ENCODE measurements around the gene DNAJC4. TPM values are rescaled to one million over a fixed set of nuclear protein-coding genes. Genes with fewer than 3 reads are reported as not detected.
"Not testable (repeated sequence)": the region's sequence is repeated elsewhere in the genome, so short reads cannot be mapped to it uniquely, and the experiment has no call there.

DNAJC4 gene
- total and polyA plus RNA-seq, 7 donors = 25.7 to 68.1 (median 29.6) TPM

- 70 to 85% methylated on average over 8 of the region's 8 CpGs for WGBS, 2 donors
- peak overlapping the region in 3 of 4 donors; percentile 93 to 99 (median 96) for H3K27ac ChIP-seq
- no peaks in the 10 kb centered on the region for H3K9me3 ChIP-seq
- intact Hi-C loops (cut with DNase I) = no loop called here
- peaks cover 0 to 21% (median 4%) of the 10 kb centered on the region in 4 donors for H3K36me3 ChIP-seq
- DNase-seq = no peak
- H3K4me3 ChIP-seq = no peak overlapping the region
- H3K27me3 ChIP-seq = no peaks in the 10 kb centered on the region
- TF ChIP-seq POLR2A (IDR thresholded peaks at IDR 0.05) (no peak), POLR2AphosphoS5 (IDR thresholded peaks at IDR 0.05) (no peak), EP300 (IDR thresholded peaks at IDR 0.05) (no peak)
- TF ChIP-seq, protein P1, sequence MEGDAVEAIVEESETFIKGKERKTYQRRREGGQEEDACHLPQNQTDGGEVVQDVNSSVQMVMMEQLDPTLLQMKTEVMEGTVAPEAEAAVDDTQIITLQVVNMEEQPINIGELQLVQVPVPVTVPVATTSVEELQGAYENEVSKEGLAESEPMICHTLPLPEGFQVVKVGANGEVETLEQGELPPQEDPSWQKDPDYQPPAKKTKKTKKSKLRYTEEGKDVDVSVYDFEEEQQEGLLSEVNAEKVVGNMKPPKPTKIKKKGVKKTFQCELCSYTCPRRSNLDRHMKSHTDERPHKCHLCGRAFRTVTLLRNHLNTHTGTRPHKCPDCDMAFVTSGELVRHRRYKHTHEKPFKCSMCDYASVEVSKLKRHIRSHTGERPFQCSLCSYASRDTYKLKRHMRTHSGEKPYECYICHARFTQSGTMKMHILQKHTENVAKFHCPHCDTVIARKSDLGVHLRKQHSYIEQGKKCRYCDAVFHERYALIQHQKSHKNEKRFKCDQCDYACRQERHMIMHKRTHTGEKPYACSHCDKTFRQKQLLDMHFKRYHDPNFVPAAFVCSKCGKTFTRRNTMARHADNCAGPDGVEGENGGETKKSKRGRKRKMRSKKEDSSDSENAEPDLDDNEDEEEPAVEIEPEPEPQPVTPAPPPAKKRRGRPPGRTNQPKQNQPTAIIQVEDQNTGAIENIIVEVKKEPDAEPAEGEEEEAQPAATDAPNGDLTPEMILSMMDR (IDR thresholded peaks at IDR 0.05) = no peak
- peaks cover 0 to 67% (median 44%) of the 10 kb centered on the region in 4 donors for H3K4me1 ChIP-seq
These were observed 13.0 kb downstream of the DNAJC4 start for GRCh38 chr11:64243236-64243854.

DNA sequence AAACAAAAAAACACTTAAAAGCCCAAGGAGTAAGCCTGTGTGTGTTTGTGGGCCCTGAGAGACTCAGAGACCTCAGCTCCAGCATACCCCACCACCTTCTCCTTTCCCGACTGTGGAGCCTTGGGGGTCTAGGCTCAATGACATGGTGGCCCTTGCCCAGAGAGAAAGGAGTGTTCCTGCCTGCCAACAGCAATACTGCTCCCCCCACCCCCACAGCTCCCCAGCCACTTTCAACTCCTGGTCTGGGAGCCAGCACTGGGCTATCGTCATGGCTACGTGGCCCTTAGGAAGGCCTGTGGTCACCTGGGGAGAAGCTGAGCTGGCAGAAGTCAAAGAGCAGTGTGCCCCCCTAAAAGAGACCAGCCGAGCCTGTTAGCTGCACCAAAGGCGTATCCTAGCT, 13.8 kb downstream of the DNAJC4 start:
- Histone ChIP-seq H3K36me3 (peaks cover 0 to 13% (median 4%) of the 10 kb centered on the region in 4 donors), H3K4me1 (peaks cover 0 to 67% (median 44%) of the 10 kb centered on the region in 4 donors), H3K4me3 (no peak overlapping the region), H3K27ac (peak overlapping the region in 1 of 4 donors; percentile 96), H3K27me3 (no peaks in the 10 kb centered on the region), H3K9me3 (no peaks in the 10 kb centered on the region)
- no peak for DNase-seq
- intact Hi-C loops (cut with DNase I) = no loop called here
- WGBS, 2 donors = 48 to 65% methylated on average over 5 of the region's 5 CpGs
- TF ChIP-seq POLR2AphosphoS5 (IDR thresholded peaks at IDR 0.05) (no peak), EP300 (IDR thresholded peaks at IDR 0.05) (no peak), POLR2A (IDR thresholded peaks at IDR 0.05) (no peak)
- TF ChIP-seq, protein P1 (IDR thresholded peaks at IDR 0.05) = no peak

- TF ChIP-seq POLR2AphosphoS5 (IDR thresholded peaks at IDR 0.05) = no peak
- TF ChIP-seq EP300 (IDR thresholded peaks at IDR 0.05) = no peak
- H3K4me3 ChIP-seq = peak overlapping the region; percentile 53 to 64 (median 56)
- intact Hi-C loops (cut with DNase I) = loop anchor here (5.0 kb wide), 1 partner anchor 57 kb away; the partner anchor contains the start of gene CATSPERZ
- 15 to 50% methylated on average over 6 of the region's 6 CpGs for WGBS, 2 donors
- H3K27me3 ChIP-seq = no peaks in the 10 kb centered on the region
- DNase-seq = no peak
- peaks cover 0 to 9% (median 4%) of the 10 kb centered on the region in 4 donors for H3K36me3 ChIP-seq
- peaks cover 0 to 63% (median 42%) of the 10 kb centered on the region in 4 donors for H3K4me1 ChIP-seq
- no peaks in the 10 kb centered on the region for H3K9me3 ChIP-seq
- H3K27ac ChIP-seq = peak overlapping the region; percentile 83 to 96 (median 90)
These were observed 14.6 kb downstream of the DNAJC4 start for GRCh38 chr11:64244966-64245365.

DNA sequence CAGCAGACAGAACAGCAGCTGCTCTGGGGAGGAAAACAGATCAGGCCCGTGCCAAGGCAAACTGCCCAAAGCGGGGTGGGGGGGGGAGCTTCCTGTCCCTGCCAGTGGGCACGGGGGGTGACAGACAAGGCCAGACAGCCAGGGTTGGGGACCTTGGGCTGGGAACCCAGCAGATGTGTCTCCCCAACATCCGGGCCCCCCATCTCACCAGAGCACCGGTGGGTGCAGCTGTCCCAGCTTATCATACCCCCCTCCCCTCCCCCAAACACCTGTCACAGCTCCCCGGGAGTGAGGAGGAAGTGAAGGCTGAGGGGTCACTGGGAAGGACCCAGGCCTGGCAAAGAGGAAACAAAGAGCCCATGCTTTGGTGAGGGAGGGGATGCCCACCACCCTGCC, 15.1 kb downstream of the DNAJC4 start:
- Histone ChIP-seq H3K27me3 (no peaks in the 10 kb centered on the region), H3K27ac (peak overlapping the region; percentile 83 to 96 (median 90)), H3K4me3 (peak overlapping the region; percentile 53 to 64 (median 56)), H3K9me3 (no peaks in the 10 kb centered on the region), H3K4me1 (peaks cover 0 to 62% (median 38%) of the 10 kb centered on the region in 4 donors), H3K36me3 (peaks cover 0 to 9% (median 4%) of the 10 kb centered on the region in 4 donors)
- DNase-seq = peak; percentile 84
- intact Hi-C loops (cut with DNase I) = loop anchor here (5.0 kb wide), 1 partner anchor 57 kb away; the partner anchor contains the start of gene CATSPERZ
- 1 to 2% methylated on average over 6 of the region's 6 CpGs for WGBS, 2 donors
- TF ChIP-seq POLR2AphosphoS5 (IDR thresholded peaks at IDR 0.05) (no peak), POLR2A (IDR thresholded peaks at IDR 0.05) (no peak), EP300 (IDR thresholded peaks at IDR 0.05) (no peak)
- TF ChIP-seq, protein P1 (IDR thresholded peaks at IDR 0.05) = no peak

DNA sequence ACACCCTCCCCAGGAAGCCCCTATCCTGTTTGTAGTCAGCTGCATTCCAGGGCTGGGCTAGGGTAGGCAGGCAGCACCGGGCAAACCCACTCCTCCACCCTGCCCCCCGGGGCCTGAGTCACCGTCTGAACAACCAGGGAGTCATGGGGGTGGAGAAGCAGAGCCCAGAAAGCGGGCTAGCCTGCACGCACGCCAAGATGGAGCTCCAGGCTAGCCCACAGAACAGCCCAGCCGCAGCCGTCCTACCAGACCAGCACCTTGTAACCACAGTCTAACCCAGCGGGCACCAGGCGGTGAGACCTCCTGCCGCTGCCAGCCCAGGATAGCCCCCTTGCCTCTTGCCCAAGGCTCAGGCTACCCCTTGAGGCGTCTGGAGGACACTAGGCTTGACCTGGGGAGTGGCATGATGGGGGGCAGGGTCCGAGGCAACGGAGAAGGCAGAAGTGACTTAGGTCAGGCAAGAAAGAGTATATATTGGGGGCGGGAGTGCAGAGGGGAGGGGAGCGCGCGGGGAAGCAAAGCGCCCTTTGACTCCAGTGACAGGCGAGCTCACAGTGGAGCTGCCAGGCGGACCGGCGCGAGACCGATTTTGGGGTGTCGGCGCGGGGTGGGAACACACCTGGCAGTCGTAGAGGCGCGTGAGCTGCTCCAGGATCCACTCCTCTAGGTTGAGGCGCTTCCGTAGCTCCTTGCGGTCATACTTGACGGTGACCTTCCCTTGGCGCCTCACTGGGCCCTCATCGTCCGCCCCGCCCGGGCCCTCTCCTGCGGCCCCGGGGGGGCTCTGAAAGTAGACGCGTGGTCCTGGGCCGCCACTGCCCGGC, 15.7 kb downstream of the DNAJC4 start:
- Histone ChIP-seq H3K27me3 (no peaks in the 10 kb centered on the region), H3K4me3 (peak overlapping the region; percentile 53 to 64 (median 56)), H3K36me3 (peaks cover 0 to 9% (median 4%) of the 10 kb centered on the region in 4 donors), H3K9me3 (no peaks in the 10 kb centered on the region), H3K27ac (peak overlapping the region; percentile 83 to 96 (median 90)), H3K4me1 (peaks cover 0 to 66% (median 43%) of the 10 kb centered on the region in 4 donors)
- intact Hi-C loops (cut with DNase I) = loop anchor here (5.0 kb wide), 1 partner anchor 56 kb away; the partner anchor contains the start of gene CATSPERZ
- TF ChIP-seq EP300 (IDR thresholded peaks at IDR 0.05) (no peak), POLR2AphosphoS5 (IDR thresholded peaks at IDR 0.05) (peak in 2 of 4 donors; percentile 33 to 59), POLR2A (IDR thresholded peaks at IDR 0.05) (no peak)
- TF ChIP-seq, protein P1 (IDR thresholded peaks at IDR 0.05) = no peak
- WGBS, 2 donors = 1% methylated on average over 46 of the region's 46 CpGs
- DNase-seq = peak; percentile 86

- peak overlapping the region; percentile 83 to 96 (median 92) for H3K27ac ChIP-seq
These were observed 16.2 kb downstream of the DNAJC4 start for GRCh38 chr11:64246621-64246870.

More at GRCh38 chr11:64246621-64246870, 16.2 kb downstream of the DNAJC4 start:
- Histone ChIP-seq H3K4me1 (peaks cover 0 to 67% (median 44%) of the 10 kb centered on the region in 4 donors), H3K4me3 (peak overlapping the region; percentile 53 to 64 (median 56))
- intact Hi-C loops (cut with DNase I) = loop anchor here (5.0 kb wide), 1 partner anchor 56 kb away; the partner anchor contains the start of gene CATSPERZ
- not testable (repeated sequence) for H3K36me3 ChIP-seq, H3K27me3 ChIP-seq, H3K9me3 ChIP-seq, DNase-seq
- 1 to 2% methylated on average over 43 of the region's 43 CpGs for WGBS, 2 donors

Data from sigmoid colon (tissue), 7 donors.